Measurements from ENCODE around the gene FGD3. TPM values are rescaled to one million over a fixed set of nuclear protein-coding genes. Genes with fewer than 3 reads are reported as not detected.

Gene FGD3
- total RNA-seq, 1 donor from 2014 or later, result 0.09 TPM

GRCh38 chr9:93057042-93057702 is 109.8 kb downstream of the FGD3 start:
- no peak for FAIRE-seq
- TF ChIP-seq EZH2 (IDR thresholded peaks at IDR 0.05; ENCODE audit: insufficient read depth, low read length) (no peak), CTCF (IDR thresholded peaks at IDR 0.05; ENCODE audit: insufficient read depth, low read depth, low read length) (no peak)
- no peak overlapping the region for H3K4me2 ChIP-seq (ENCODE audit: low read length)

GRCh38 chr9:93057703-93058354 is 110.5 kb downstream of the FGD3 start:
- no peaks in the 10 kb centered on the region for H3K9me3 ChIP-seq (ENCODE audit: insufficient read depth, low read depth, low read length)
- no peak overlapping the region for H2AFZ ChIP-seq (ENCODE audit: low read depth, low read length)
- FAIRE-seq (no peak), DNase-seq (ENCODE audit: low read depth) (no peak)
- TF ChIP-seq EZH2 (IDR thresholded peaks at IDR 0.05; ENCODE audit: insufficient read depth, low read length), result no peak
- H3K27ac Mint-ChIP-seq (ENCODE audit: unreplicated experiment), result no peak overlapping the region
- no peaks in the 10 kb centered on the region for H3K79me2 ChIP-seq (ENCODE audit: insufficient read depth, low read length)
- no peak overlapping the region for H3K4me2 ChIP-seq (ENCODE audit: low read length)
- peaks cover 7% of the 10 kb centered on the region for H3K4me1 ChIP-seq (ENCODE audit: insufficient read depth, low read length)
- peaks cover 30% of the 10 kb centered on the region for H3K27me3 Mint-ChIP-seq (ENCODE audit: low read depth, unreplicated experiment)
- H3K27me3 ChIP-seq (ENCODE audit: insufficient read depth, low read length), result no peaks in the 10 kb centered on the region
- no peak overlapping the region for H3K4me3 ChIP-seq (ENCODE audit: insufficient read depth, low read depth, low read length)
- H4K20me1 ChIP-seq (ENCODE audit: insufficient read depth, low read length), result no peaks in the 10 kb centered on the region
- H3K4me3 Mint-ChIP-seq (ENCODE audit: unreplicated experiment), result no peak overlapping the region
- no peaks in the 10 kb centered on the region for H3K36me3 Mint-ChIP-seq (ENCODE audit: low read depth, unreplicated experiment)
- H3K4me1 Mint-ChIP-seq (ENCODE audit: low read depth, unreplicated experiment), result peaks cover 3% of the 10 kb centered on the region
- H3K36me3 ChIP-seq (ENCODE audit: insufficient read depth, low read length), result no peaks in the 10 kb centered on the region
- no peaks in the 10 kb centered on the region for H3K9me3 Mint-ChIP-seq (ENCODE audit: unreplicated experiment)
- no peak overlapping the region for H3K27ac ChIP-seq (ENCODE audit: low read depth, low read length)
- no peak overlapping the region for H3K9ac ChIP-seq (ENCODE audit: low read length)

More at GRCh38 chr9:93057042-93057702, 109.8 kb downstream of the FGD3 start:
- Mint-ChIP-seq H3K9me3 (ENCODE audit: unreplicated experiment) (no peaks in the 10 kb centered on the region), H3K4me1 (ENCODE audit: low read depth, unreplicated experiment) (peaks cover 3% of the 10 kb centered on the region), H3K36me3 (ENCODE audit: low read depth, unreplicated experiment) (no peaks in the 10 kb centered on the region), H3K27ac (ENCODE audit: unreplicated experiment) (no peak overlapping the region), H3K4me3 (ENCODE audit: unreplicated experiment) (no peak overlapping the region), H3K27me3 (ENCODE audit: low read depth, unreplicated experiment) (peaks cover 25% of the 10 kb centered on the region)
- Histone ChIP-seq H3K36me3 (ENCODE audit: insufficient read depth, low read length) (no peaks in the 10 kb centered on the region), H3K4me3 (ENCODE audit: insufficient read depth, low read depth, low read length) (no peak overlapping the region), H2AFZ (ENCODE audit: low read depth, low read length) (no peak overlapping the region), H3K4me1 (ENCODE audit: insufficient read depth, low read length) (peaks cover 7% of the 10 kb centered on the region), H3K27me3 (ENCODE audit: insufficient read depth, low read length) (no peaks in the 10 kb centered on the region), H3K9me3 (ENCODE audit: insufficient read depth, low read depth, low read length) (no peaks in the 10 kb centered on the region), H3K79me2 (ENCODE audit: insufficient read depth, low read length) (no peaks in the 10 kb centered on the region), H4K20me1 (ENCODE audit: insufficient read depth, low read length) (no peaks in the 10 kb centered on the region), H3K27ac (ENCODE audit: low read depth, low read length) (no peak overlapping the region), H3K9ac (ENCODE audit: low read length) (no peak overlapping the region)
- DNase-seq (ENCODE audit: low read depth), result no peak

GRCh38 chr9:93058355-93059010 is 111.2 kb downstream of the FGD3 start, which contains the start of gene SUSD3:
SUSD3 (plus strand) TSS chr9:93058701; CDS start chr9:93058743, 42 bp downstream.
- peak; percentile 13 for DNase-seq (ENCODE audit: low read depth)
- Mint-ChIP-seq H3K4me1 (ENCODE audit: low read depth, unreplicated experiment) (peaks cover under 1% of the 10 kb centered on the region), H3K9me3 (ENCODE audit: unreplicated experiment) (no peaks in the 10 kb centered on the region), H3K27ac (ENCODE audit: unreplicated experiment) (no peak within 1 kb of the TSS), H3K27me3 (ENCODE audit: low read depth, unreplicated experiment) (peaks cover 32% of the 10 kb centered on the region), H3K4me3 (ENCODE audit: unreplicated experiment) (no peak within 1 kb of the TSS), H3K36me3 (ENCODE audit: low read depth, unreplicated experiment) (no peaks in the 10 kb centered on the region)
- TF ChIP-seq CTCF (IDR thresholded peaks at IDR 0.05; ENCODE audit: insufficient read depth, low read depth, low read length), result no peak
- TF ChIP-seq EZH2 (IDR thresholded peaks at IDR 0.05; ENCODE audit: insufficient read depth, low read length), result no peak
- H3K9ac ChIP-seq (ENCODE audit: low read length), result no peak within 1 kb of the TSS
- peaks cover 7% of the 10 kb centered on the region for H3K4me1 ChIP-seq (ENCODE audit: insufficient read depth, low read length)
- H3K36me3 ChIP-seq (ENCODE audit: insufficient read depth, low read length), result no peaks in the 10 kb centered on the region
- H2AFZ ChIP-seq (ENCODE audit: low read depth, low read length), result peak within 1 kb of the TSS; percentile 41
- peak within 1 kb of the TSS; percentile 77 for H3K4me2 ChIP-seq (ENCODE audit: low read length)
- no peak within 1 kb of the TSS for H3K27ac ChIP-seq (ENCODE audit: low read depth, low read length)
- no peaks in the 10 kb centered on the region for H3K9me3 ChIP-seq (ENCODE audit: insufficient read depth, low read depth, low read length)
- no peaks in the 10 kb centered on the region for H4K20me1 ChIP-seq (ENCODE audit: insufficient read depth, low read length)
- peak within 1 kb of the TSS; percentile 37 for H3K4me3 ChIP-seq (ENCODE audit: insufficient read depth, low read depth, low read length)
- H3K27me3 ChIP-seq (ENCODE audit: insufficient read depth, low read length), result no peaks in the 10 kb centered on the region
- FAIRE-seq, result no peak
- H3K79me2 ChIP-seq (ENCODE audit: insufficient read depth, low read length), result no peaks in the 10 kb centered on the region

All from astrocyte (in vitro differentiated cells and primary cell).